ENCODE measurements around the gene CBARP.
A peak's percentile ranks its signal among the peaks of the same experiment; 100 is the strongest.
"Not testable (repeated sequence)": the region's sequence is repeated elsewhere in the genome, so short reads cannot be mapped to it uniquely, and the experiment has no call there.

Gene CBARP

DNA sequence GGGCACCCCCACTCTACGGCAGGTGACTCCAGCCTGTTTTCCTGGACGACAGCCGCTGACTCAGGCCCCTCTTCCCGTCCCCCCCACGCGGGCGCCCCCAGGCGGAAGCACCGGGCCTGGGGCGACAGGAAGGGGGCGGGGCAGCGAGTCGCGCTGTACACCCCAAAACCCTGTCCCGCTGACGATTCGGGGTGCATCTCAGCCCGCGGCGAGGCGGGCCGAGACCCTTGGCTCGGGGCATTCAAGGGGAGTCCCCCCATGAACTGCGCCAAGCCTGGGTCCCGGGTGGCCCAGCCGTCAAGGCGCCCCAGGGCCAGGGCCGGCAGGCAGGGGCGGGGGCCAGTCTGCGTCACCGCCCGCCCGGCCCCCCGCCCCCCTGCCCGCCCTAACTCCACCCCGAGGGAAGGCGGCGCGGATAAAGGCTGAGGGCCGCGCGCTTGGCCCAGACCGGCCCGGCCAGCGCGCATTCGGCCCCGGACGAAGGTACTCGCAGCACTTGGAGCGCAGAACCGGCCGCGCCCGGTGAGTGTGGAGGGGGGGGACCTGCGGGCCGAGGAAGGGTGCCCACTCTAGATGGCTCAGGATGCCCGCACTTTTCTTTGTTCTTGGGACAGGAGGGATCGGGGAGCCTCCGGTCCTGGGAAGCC is 10.5 kb upstream of the CBARP start, which contains the start of gene MIDN:
TSS of gene MIDN (plus strand) at position 445 of the 647 bp plus-strand sequence. CDS start 1,714 bp downstream, outside the sequence.
- H2AFZ ChIP-seq (ENCODE audit: low read depth, low read length) = no peak within 1 kb of the TSS

DNA sequence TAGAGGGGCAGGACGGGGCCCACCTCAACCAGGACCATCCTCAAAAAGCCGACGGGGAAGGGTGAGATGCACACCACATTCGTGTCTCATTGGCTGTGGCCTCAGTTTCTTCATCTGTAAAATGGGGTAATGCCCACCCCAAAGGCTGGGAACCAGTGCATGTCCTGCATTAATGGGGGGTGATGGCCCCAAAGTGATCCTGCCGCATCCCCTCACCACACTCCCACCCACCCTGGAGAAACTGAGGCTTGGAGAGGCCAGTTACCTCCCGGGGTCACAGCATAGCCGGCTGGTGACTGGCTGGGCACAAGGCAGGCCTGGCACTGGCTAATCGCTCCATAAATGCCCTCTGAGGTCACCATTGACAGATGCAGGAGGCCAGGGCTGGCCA is 9.9 kb upstream of the CBARP start:
- H3K79me2 ChIP-seq (ENCODE audit: low read length) = peaks cover 31% of the 10 kb centered on the region
- peak overlapping the region; percentile 81; the same call in 1 of the 2 replicates for H3K27ac ChIP-seq (ENCODE audit: low read length)
- no peaks in the 10 kb centered on the region for H3K9me3 ChIP-seq (ENCODE audit: insufficient read depth, low read length)
- TF ChIP-seq, protein P1, sequence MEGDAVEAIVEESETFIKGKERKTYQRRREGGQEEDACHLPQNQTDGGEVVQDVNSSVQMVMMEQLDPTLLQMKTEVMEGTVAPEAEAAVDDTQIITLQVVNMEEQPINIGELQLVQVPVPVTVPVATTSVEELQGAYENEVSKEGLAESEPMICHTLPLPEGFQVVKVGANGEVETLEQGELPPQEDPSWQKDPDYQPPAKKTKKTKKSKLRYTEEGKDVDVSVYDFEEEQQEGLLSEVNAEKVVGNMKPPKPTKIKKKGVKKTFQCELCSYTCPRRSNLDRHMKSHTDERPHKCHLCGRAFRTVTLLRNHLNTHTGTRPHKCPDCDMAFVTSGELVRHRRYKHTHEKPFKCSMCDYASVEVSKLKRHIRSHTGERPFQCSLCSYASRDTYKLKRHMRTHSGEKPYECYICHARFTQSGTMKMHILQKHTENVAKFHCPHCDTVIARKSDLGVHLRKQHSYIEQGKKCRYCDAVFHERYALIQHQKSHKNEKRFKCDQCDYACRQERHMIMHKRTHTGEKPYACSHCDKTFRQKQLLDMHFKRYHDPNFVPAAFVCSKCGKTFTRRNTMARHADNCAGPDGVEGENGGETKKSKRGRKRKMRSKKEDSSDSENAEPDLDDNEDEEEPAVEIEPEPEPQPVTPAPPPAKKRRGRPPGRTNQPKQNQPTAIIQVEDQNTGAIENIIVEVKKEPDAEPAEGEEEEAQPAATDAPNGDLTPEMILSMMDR (IDR thresholded peaks at IDR 0.05; ENCODE audit: low read depth, low read length) = no peak
- TF ChIP-seq EZH2phosphoT487 (IDR thresholded peaks at IDR 0.05; ENCODE audit: low read depth) = no peak
- H3K9ac ChIP-seq (ENCODE audit: low read length) = peak overlapping the region; percentile 82; the same call in 1 of the 2 replicates
- no peaks in the 10 kb centered on the region for H3K27me3 ChIP-seq (ENCODE audit: low read depth, low read length)
- peaks cover 29% of the 10 kb centered on the region for H3K4me1 ChIP-seq (ENCODE audit: low read length)
- peak overlapping the region; percentile 78 for H3K4me3 ChIP-seq (ENCODE audit: low read length)
- no peaks in the 10 kb centered on the region for H4K20me1 ChIP-seq (ENCODE audit: insufficient read depth, low read length)
- peaks cover 22% of the 10 kb centered on the region for H3K36me3 ChIP-seq (replicated peaks; ENCODE audit: low read depth, low read length)
- peak overlapping the region; percentile 70 for H3K4me2 ChIP-seq (ENCODE audit: low read length)
- no peak overlapping the region for H2AFZ ChIP-seq (ENCODE audit: low read depth, low read length)

More for the DNA sequence above, 10.5 kb upstream of the CBARP start, which contains the start of gene MIDN:
- Histone ChIP-seq H3K4me3 (ENCODE audit: low read length) (peak within 1 kb of the TSS; percentile 78), H3K79me2 (ENCODE audit: low read length) (peaks cover 36% of the 10 kb centered on the region), H4K20me1 (ENCODE audit: insufficient read depth, low read length) (peaks cover under 1% of the 10 kb centered on the region; the same call in 1 of the 2 replicates), H3K9me3 (ENCODE audit: insufficient read depth, low read length) (no peaks in the 10 kb centered on the region), H3K27ac (ENCODE audit: low read length) (peak within 1 kb of the TSS; percentile 81), H3K36me3 (replicated peaks; ENCODE audit: low read depth, low read length) (peaks cover 22% of the 10 kb centered on the region), H3K27me3 (ENCODE audit: low read depth, low read length) (no peaks in the 10 kb centered on the region), H3K4me2 (ENCODE audit: low read length) (peak within 1 kb of the TSS; percentile 70), H3K4me1 (ENCODE audit: low read length) (peaks cover 33% of the 10 kb centered on the region), H3K9ac (ENCODE audit: low read length) (peak within 1 kb of the TSS; percentile 93)
- no peak for TF ChIP-seq EZH2phosphoT487 (IDR thresholded peaks at IDR 0.05; ENCODE audit: low read depth)
- TF ChIP-seq, protein P1 (IDR thresholded peaks at IDR 0.05; ENCODE audit: low read depth, low read length) = peak; percentile 60

DNA sequence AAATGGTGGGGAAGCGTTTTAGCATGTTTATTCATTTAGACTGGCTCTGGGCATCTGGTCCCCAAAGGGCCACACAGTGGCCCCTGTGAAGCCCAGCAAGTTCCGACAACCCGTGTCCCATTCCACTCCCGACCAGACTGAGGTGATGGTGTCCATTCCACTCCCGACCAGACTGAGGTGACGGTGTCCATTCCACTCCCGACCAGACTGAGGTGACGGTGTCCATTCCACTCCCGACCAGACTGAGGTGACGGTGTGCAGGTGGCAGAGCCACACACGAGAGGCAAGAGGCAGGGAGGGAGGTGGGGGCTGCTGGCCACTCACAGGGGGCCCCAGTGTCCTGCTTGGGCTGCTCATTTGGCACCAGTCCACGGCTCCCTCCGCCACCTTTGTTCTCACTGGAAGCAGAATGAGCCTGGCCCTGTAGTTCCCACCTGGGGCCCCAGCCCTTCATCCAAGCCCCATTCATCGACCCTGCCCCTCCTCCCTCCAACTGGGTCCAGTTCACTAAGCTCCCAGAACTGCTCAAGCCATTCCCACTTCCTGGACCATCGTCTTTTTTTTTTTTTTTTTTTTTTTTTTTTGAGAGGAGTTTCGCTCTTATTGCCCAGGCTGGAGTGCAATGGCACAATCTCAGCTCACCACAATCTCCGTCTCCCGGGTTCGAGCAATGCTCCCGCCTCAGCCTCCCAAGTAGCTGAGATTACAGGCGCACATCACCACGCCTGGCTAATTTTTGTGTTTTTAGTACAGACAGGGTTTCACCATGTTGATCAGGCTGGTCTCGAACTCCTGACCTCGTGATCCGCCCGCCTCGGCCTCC is 8.7 kb upstream of the CBARP start:
- H3K27me3 ChIP-seq (ENCODE audit: low read depth, low read length); H3K4me3 ChIP-seq (ENCODE audit: low read length); H3K4me2 ChIP-seq (ENCODE audit: low read length); H4K20me1 ChIP-seq (ENCODE audit: insufficient read depth, low read length); H3K9ac ChIP-seq (ENCODE audit: low read length); H3K9me3 ChIP-seq (ENCODE audit: insufficient read depth, low read length); H2AFZ ChIP-seq (ENCODE audit: low read depth, low read length); H3K27ac ChIP-seq (ENCODE audit: low read length): not testable (repeated sequence)
- peaks cover 28% of the 10 kb centered on the region for H3K79me2 ChIP-seq (ENCODE audit: low read length)
- peaks cover 21% of the 10 kb centered on the region for H3K4me1 ChIP-seq (ENCODE audit: low read length)
- H3K36me3 ChIP-seq (replicated peaks; ENCODE audit: low read depth, low read length) = peaks cover 11% of the 10 kb centered on the region

DNA sequence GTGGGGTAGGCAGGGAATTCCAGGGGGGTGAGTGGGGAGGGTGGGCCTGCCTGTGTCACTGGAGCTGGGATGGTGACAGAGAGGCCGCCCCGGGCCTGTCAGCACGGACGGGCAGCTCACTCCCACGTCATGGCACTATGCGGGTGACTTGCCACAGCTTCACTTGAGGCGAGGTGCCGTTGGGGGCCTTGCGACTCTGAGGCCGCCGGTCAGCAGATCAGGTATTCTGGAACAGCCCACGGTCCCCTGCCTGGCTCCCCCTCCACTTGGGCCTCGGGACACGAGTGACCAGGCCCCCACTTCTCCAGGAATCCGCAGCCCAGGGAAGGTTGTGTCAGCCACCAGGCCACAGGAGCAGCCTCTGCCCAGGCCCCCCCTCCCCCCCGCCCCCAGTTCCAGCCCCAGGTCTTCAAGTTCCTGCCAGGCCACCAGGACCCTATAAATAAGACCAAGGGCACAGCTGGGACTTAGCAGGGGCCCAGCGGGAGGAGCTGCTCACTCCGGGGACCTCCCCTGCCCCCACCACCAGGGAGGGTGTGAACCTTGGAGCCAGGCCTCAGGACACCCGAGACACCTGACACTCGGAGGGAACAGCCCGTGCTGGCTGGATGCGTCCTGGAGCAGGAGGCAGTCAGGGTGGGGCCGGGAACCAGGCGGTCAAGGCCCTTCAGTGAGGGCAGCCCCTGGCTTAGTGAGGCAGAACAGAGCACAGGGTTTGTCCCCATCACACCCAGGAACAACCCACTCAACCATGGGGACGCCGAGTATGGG is 7.9 kb upstream of the CBARP start:
- Histone ChIP-seq H3K9me3 (ENCODE audit: insufficient read depth, low read length) (no peaks in the 10 kb centered on the region), H3K9ac (ENCODE audit: low read length) (no peak overlapping the region), H4K20me1 (ENCODE audit: insufficient read depth, low read length) (no peaks in the 10 kb centered on the region), H3K36me3 (replicated peaks; ENCODE audit: low read depth, low read length) (peaks cover 6% of the 10 kb centered on the region), H2AFZ (ENCODE audit: low read depth, low read length) (no peak overlapping the region), H3K4me1 (ENCODE audit: low read length) (peaks cover 27% of the 10 kb centered on the region), H3K4me2 (ENCODE audit: low read length) (no peak overlapping the region), H3K4me3 (ENCODE audit: low read length) (no peak overlapping the region), H3K27me3 (ENCODE audit: low read depth, low read length) (no peaks in the 10 kb centered on the region), H3K27ac (ENCODE audit: low read length) (no peak overlapping the region), H3K79me2 (ENCODE audit: low read length) (peaks cover 20% of the 10 kb centered on the region)
- TF ChIP-seq, protein P1 (IDR thresholded peaks at IDR 0.05; ENCODE audit: low read depth, low read length) = no peak
- TF ChIP-seq EZH2phosphoT487 (IDR thresholded peaks at IDR 0.05; ENCODE audit: low read depth) = no peak
